ENCODE results near the gene FTCDNL1.

DNA sequence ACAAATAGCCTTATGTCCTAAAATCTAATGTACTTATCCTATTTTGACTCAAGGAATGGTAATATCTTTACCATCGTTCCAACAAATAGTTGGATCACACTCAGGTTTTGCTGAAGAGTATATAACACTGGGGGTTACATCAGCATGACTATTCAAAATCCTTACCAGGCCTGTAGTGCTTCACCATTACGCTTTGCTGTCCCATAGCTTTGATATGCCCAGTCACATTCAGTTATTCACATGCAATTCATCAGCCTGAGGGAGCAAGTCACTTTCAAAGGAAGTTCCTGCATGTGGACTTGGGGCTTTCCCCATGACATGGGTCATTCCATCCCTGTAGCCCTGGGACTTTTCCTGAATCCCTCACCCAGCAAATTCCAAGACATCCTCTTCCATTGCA is 39.6 kb downstream of the FTCDNL1 start:
- TF ChIP-seq SUZ12 (IDR thresholded peaks at IDR 0.05; ENCODE audit: extremely low read depth, insufficient read depth, insufficient read length) (no peak), ZNF274 (IDR thresholded peaks at IDR 0.05; ENCODE audit: low read depth, low read length) (no peak), YY1 (IDR thresholded peaks at IDR 0.05; ENCODE audit: insufficient read depth, insufficient read length) (no peak)

Data from NT2/D1 (cell line).